Lower leg skin (tissue), 4 donors: ENCODE measurements around the gene TMEM260. TPM values are rescaled to one million over a fixed set of nuclear protein-coding genes. Genes with fewer than 3 reads are reported as not detected.

Experiments
- DNase-seq, 2 donors: peaks; one replicate each; pipeline ENCODE4 v3.0.0-alpha.2; 2019; ENCODE audit warnings: low spot score in 2 of 2
- H3K4me3 ChIP-seq: fragments of 200-600 bp; sonication (generic); 2 replicates; pipeline ENCODE4 v1.5.1; 2017; ENCODE audit warnings: mild to moderate bottlenecking, low read depth; ENCODE audit not compliant: poor library complexity, severe bottlenecking
- CTCF ChIP-seq, 3 donors: fragments of 450-650 bp; IDR thresholded peaks; one replicate each; pipeline ENCODE4 v1.5.1; 2016; ENCODE audit warnings: antibody characterized with exemption in 3 of 3, mild to moderate bottlenecking in 3 of 3, moderate library complexity in 2 of 3
- POLR2A ChIP-seq, 2 donors: fragments of 450-650 bp; IDR thresholded peaks; one replicate each; pipeline ENCODE4 v1.6.1; 2016 to 2017; ENCODE audit warnings: antibody characterized with exemption in 2 of 2, mild to moderate bottlenecking in 1 of 2, moderate library complexity in 1 of 2
- WGBS, 2 donors: methylation state at CpG; one replicate each; pipeline ENCODE4 v1.1.5; 2018; 5-methylcytosine and 5-hydroxymethylcytosine counted together
- intact Hi-C: fragments of 100-400 bp; cut with DNase I; formaldehyde crosslinking; loops from one replicate; pipeline ENCODE4 v1.15.0; 2023; ENCODE audit warnings: low total_unique reads
- total RNA-seq, 4 donors: library from RNA; depleted of rRNA; stranded (reverse); fragments of >200 nt; gene quantifications; one replicate each; pipeline ENCODE4 v1.1.0, GENCODE V29; 2016

TMEM260 gene
- 10 to 100 TPM; 11.9 to 33.9 (median 22.1) TPM for total RNA-seq

- TF ChIP-seq CTCF (IDR thresholded peaks at IDR 0.05) (peak in 1 of 3 donors; percentile 29), POLR2A (IDR thresholded peaks at IDR 0.05) (peak in 1 of 2 donors; percentile 76)
- 0 to 1% methylated on average over 25 to 60 of the region's 60 CpGs for WGBS, 2 donors
- intact Hi-C loops, result no loop called here
- peak; percentile 77 to 97 for DNase-seq
- H3K4me3 ChIP-seq, result peak within 1 kb of the TSS; percentile 96
Measured at GRCh38 chr14:56579345-56580220, at the start of gene TMEM260. TMEM260 (plus strand) TSS chr14:56579798; CDS start chr14:56579915, 117 bp downstream.

GRCh38 chr14:56532546-56532945 lies 47.1 kb upstream of the TMEM260 start:
- H3K4me3 ChIP-seq, result no peak overlapping the region
- intact Hi-C loops, result no loop called here
- 83 to 88% methylated on average over 7 of the region's 7 CpGs for WGBS, 2 donors
- no peak for TF ChIP-seq POLR2A (IDR thresholded peaks at IDR 0.05)
- TF ChIP-seq CTCF (IDR thresholded peaks at IDR 0.05), result no peak
- DNase-seq, result no peak

- no peak for DNase-seq
- 88 to 93% methylated on average over 10 of the region's 10 CpGs for WGBS, 2 donors
- TF ChIP-seq POLR2A (IDR thresholded peaks at IDR 0.05) (no peak), CTCF (IDR thresholded peaks at IDR 0.05) (no peak)
- intact Hi-C loops, result no loop called here
- H3K4me3 ChIP-seq, result no peak overlapping the region
Measured at GRCh38 chr14:56534656-56535055, 44.9 kb upstream of the TMEM260 start.

- WGBS, 2 donors, result 93 to 98% methylated on average over 2 of the region's 2 CpGs
- no peak overlapping the region for H3K4me3 ChIP-seq
- TF ChIP-seq POLR2A (IDR thresholded peaks at IDR 0.05), result no peak
- TF ChIP-seq CTCF (IDR thresholded peaks at IDR 0.05), result no peak
- no peak for DNase-seq
- intact Hi-C loops, result no loop called here
Measured at GRCh38 chr14:56539862-56540261, 39.7 kb upstream of the TMEM260 start.

GRCh38 chr14:56543436-56543835 lies 36.2 kb upstream of the TMEM260 start:
- no peak overlapping the region for H3K4me3 ChIP-seq
- TF ChIP-seq CTCF (IDR thresholded peaks at IDR 0.05) (no peak), POLR2A (IDR thresholded peaks at IDR 0.05) (no peak)
- DNase-seq, result no peak
- intact Hi-C loops, result no loop called here
